ENCODE results near the gene KIAA0513.

KIAA0513 gene, protein sequence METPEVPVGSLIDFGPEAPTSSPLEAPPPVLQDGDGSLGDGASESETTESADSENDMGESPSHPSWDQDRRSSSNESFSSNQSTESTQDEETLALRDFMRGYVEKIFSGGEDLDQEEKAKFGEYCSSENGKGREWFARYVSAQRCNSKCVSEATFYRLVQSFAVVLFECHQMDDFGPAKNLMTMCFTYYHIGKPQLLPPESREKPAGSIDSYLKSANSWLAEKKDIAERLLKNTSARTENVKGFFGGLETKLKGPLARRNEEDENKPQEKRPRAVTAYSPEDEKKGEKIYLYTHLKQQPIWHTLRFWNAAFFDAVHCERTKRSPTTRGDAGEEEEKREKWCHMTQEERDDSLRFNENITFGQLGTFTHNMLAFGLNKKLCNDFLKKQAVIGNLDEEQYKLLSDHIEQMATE

DNA sequence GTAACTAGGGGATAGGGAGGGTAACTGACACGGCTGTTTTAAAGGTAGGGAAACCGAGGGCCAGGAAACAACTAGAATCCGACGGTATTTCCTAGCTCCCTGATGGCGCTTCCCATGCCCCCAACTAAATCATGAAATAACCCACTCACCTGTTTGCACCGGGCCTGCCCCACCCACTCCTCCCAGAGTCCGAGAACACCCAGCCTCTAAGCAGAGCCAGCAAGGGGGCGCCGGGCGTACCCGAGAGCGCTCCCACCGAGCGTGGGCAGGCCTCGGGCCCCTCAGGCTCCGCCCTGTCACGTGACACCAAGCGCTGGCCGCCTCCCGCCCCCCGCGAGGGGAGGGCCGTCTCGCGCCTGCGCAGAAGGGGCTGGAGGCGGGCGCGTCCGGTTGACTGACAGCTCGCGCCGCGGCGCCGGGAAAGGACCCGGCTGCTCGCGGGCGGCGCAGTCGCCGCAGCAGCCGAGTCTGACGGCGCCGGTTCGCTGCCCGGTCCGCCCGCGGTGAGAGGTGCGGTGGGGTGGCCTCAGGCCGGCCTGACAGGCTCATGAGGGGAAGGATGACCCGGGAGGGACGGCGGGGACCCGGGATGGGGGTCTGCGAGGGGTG is at the start of gene KIAA0513:
TSS of gene KIAA0513 (plus strand) at position 447 of the 609 bp plus-strand sequence. CDS start 39,277 bp downstream, outside the sequence.
- peak; percentile 87 to 98 for DNase-seq (ENCODE audit: extremely low read depth in 1 of 2, low read depth in 1 of 2)

DNA sequence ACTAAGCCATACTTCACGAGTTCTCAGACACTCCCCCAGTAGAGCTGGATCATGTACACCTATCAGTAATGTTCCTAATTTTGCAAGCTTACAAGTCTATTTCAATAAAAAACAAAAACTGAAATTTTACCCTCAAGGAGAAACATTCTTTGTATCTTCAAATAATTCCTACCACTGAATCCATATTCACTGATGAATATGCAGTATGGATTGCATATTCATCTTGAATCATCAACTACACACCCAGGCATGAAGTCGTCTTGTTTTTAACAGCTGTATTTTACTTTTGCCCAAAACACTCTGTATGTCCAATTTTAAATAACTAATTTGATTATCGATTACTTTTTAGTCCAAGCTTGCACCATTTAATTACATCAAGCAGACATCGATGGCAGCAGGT is 48.1 kb upstream of the KIAA0513 start:
- no peak for DNase-seq (ENCODE audit: extremely low read depth in 1 of 2, low read depth in 1 of 2)

DNA sequence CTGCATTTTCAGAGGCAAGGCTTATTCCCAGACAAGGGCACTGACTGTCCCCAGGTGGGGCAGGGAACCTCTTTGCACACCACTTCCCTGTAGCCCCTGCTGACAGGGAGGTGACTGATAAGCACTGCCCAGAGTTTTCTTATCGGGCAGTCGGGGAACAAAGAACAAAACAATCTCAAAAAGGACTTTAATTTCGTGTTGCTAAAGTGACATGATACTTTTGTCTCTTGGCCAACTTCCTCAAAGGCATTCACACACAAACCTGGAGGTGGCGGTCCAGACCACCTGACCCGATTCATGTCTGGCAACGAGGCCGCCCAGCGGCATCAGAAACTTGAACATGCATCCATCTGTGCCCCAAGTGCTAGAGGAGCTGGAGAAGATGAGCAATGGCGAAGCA is 45.2 kb upstream of the KIAA0513 start:
- no peak for DNase-seq (ENCODE audit: extremely low read depth in 1 of 2, low read depth in 1 of 2)

DNA sequence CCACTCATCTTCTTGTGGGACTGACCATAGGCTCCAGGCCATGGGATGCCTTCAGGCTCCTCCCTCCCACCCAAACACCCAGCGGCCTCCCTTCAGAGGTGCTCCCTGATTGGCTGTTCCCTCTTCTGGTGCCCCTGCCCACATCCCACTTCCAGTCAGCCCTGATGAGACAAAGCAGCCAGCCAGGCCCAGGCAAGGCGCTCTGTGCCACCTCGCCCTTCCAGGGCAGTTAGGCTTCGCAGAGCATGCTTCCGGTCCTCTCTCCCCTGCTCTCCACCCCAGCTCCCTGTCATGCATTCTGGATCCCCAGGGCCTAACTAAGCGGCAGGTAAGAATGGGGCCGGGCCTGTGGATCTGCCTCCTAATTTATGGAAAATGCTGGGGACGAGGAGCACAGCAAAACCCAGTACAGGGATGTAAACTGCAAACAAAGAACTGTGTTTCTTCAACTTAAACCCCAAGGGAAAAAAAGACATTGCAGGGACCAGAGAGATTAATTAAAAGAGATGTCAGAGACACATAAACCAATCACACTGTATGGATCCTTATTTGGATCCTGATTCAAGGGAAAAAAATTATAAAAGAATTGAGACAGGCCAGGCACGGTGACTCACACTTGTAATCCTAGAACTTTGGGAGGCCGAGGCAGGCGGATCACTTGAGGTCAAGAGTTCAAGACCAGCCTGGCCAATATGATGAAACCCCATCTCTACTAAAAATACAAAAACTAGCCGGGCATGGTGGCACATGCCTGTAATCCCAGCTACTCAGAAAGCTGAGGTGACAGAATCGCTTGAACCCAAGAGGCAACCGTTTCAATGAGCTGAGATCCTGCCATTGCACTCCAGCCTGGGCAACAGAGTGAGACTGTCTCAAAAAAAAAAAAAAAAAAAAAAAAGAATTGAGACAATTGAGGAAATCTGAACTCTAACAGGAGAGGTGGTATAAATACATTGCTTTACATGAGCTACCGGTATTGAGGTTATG is 42.2 kb upstream of the KIAA0513 start:
- DNase-seq (ENCODE audit: extremely low read depth in 1 of 2, low read depth in 1 of 2), result no peak

DNA sequence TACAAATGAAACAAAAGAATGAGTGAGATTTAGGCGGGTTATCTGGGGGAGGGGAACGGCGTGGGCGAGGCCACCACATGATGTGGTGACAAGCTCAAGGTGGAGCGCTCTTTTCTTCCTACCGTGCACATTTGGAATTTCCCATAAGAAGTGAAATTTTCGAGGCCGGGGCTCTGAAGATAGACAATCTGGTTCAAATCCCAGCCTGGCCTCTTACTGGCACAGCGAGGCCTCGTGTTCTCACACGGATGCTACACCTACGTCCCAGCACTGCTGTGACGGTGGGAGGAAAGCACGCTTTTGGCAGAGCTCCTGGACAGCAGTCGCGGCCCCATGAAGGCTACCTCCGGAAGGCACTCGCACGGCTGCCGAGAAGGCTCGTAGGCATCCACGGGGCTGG is 41.5 kb upstream of the KIAA0513 start:
- DNase-seq (ENCODE audit: extremely low read depth in 1 of 2, low read depth in 1 of 2), result no peak

DNA sequence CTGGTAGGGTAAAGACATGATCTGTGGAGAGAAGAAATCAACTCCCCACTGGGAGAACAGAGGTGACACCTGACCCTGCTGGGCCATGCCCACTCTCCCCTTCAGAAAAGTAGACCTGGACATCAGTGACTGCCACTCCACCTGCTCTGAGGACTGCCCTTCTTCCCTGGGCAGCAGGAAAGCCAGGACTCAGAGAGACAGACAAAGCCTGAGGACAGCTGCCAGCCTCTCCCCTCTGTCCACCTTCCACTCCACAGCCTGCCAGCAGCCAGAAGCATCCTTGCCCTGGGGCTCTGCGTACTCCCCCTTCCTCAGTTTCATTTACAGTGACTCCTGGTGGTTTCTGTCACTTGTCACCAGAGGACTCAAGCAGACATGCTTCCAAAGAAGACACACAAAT is 40.7 kb upstream of the KIAA0513 start:
- no peak for DNase-seq (ENCODE audit: extremely low read depth in 1 of 2, low read depth in 1 of 2)

DNA sequence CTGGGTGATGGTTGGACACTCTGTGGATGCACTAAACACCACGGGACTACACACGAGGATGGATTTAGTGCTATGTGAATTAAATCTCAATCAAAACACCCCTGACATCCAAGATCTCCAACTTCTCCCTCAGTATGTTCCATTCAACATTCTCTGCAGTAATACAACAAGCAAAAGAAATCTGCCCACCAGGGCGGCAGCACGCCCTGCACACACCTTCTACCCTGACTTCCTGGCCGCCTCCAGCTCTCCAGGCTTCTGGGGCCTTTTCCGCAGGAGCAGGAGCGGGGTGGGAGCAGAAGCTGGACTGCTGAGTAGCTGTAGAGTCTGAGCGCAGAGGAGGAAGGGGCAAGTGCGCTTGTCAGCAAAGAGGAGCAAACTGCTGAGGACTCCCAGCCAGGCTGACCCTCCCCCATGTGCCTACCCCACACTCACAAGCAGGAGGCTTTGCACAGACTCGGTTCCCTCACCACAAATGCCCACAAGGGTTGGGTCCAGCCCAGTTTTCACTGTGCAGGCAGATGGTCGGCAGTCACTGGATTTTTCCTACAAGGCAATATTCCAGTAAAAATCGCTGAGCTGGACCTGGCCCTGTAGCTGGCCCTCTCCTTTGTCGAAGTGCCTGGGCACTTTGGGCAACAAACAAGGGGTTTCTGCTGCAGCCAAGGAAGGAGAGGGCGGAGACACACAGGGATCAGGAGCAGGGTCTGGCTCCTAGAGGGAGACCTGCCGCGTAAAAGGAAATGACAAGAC is 39.1 kb upstream of the KIAA0513 start:
- DNase-seq (ENCODE audit: extremely low read depth in 1 of 2, low read depth in 1 of 2), result no peak

DNA sequence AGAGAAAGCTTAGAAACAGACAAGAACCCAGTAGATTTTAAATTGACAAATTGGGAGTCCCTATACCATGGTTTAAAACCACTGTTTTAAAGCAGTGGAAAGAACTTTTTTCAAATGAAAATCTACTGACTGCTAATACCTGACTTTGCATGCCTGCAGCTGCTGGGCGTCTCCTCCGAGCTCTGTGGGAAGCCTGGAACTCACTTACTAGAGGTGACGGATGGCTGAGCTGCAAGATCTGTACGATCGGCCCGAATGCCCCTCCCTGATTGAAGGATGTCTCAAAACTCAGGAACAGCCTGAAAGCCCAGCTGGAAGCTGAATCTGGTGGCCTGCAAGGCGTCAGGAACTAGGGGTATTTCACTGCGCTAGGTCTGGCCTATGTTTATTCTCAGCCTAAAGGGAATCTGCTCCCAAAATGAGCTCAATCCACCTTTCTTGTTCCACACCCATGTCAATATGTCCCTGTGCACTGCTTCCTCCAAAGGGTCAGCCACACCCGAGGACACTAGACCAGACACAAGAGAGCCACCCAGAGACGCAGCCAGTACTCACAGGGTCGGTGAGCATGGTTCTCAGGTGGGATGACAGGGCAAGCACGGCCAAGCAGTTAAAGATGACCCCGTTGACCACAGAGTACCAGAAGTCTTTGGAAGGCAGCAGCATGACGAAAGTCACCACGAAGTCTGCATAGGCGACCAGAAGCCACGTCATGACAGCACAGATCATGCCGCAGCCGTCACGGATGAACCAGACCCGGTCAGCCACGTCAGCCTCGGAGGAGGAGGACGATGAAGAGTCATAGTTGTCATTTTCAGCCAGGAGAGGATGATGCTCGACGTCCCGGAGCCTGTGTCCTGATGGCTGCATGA is 37.6 kb upstream of the KIAA0513 start:
- no peak for DNase-seq (ENCODE audit: extremely low read depth in 1 of 2, low read depth in 1 of 2)

DNA sequence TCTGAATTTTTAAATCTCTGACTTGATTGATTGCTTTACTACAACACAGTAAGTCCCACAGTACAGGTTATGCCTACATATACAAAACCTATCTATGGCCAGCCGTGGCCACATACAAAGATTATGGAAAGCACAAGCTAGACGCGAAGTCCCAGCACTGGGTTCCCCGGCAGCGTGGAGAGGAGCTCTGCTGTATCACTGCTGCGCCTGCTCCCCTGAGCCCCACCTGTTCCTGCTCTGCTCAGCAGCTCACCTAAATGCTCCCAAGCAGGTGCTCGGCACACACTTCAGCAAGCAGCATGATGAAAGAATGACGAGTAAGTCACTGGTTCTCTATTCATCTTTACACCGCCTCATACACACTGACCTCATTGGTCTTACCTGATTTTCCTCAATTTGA is 36.8 kb upstream of the KIAA0513 start:
- no peak for DNase-seq (ENCODE audit: extremely low read depth in 1 of 2, low read depth in 1 of 2)

DNA sequence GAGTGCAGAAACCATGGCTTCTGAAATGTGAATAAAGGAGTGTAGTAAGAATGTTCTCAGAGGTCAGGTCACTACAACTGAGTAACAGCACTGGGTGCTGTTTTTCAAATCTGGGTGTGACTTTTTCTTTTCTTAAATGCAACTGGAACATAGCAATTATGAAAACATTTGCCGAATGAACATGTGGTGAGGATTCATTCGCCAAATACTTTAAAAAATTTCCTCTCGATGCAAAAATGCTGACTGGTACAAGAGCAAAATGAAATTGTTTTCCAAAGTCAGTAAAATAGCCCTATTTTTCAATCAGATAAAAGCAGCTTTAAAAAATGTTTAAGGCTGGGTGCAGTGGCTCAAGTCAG is 34.9 kb upstream of the KIAA0513 start:
- DNase-seq (ENCODE audit: extremely low read depth in 1 of 2, low read depth in 1 of 2), result no peak

DNA sequence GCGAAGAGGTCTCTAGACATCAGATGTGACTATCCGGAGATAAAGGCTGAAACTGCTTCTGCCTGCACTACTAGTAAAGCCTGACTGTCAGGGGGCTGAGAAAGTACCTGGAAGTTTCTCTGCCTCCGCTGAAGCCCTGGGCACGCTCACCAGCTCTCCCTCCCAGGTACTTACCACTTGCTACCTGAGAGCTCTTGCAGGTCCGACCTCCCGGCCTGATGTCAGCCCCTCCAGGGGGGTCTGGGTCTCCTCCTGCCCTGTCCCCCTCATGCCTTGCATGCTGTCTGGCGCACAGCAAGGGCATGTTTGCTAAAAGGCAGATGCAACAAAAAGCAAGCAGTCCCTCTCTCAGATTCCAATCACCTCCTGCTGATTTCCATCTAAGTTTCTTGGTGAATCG is 33.7 kb upstream of the KIAA0513 start:
- no peak for DNase-seq (ENCODE audit: extremely low read depth in 1 of 2, low read depth in 1 of 2)

DNA sequence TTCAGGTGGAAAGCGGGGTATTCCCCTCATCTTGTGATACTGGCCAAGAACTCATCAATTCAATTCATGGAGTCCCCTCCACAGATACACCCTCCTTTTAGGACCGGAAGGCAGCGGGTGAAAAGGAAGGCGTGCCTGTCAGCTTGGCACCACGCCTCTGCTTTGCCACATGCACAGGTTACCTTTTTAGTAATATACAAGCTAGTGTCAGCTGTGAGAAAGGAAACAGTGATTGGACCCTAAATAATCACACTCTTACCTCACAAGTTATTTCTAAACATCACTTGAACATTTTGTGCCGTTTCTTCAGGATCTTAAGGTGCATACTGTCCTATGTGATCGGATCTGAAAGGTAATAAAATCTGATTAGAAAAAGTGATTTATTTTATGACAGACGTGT is 31.9 kb upstream of the KIAA0513 start:
- DNase-seq (ENCODE audit: extremely low read depth in 1 of 2, low read depth in 1 of 2), result no peak

DNA sequence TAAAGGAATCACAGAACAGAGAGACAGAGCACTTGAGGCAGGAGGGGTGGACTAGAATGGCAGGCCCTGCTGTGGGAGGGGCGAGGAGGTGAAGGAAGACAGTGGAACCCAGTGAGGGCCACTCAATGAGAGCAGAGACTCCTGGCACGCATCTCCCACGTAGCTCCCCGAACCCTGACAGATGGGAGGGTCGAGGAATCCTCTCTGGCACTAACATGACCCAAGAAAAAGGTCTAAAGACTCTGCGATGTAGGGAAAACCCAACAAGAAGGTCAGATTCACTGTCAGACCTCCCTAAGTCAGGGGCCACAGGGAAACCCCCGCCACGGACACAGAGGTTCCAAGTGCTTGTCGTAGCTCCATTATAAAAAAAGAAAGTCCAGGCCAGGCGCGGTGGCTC is 31.2 kb upstream of the KIAA0513 start:
- no peak for DNase-seq (ENCODE audit: extremely low read depth in 1 of 2, low read depth in 1 of 2)

DNA sequence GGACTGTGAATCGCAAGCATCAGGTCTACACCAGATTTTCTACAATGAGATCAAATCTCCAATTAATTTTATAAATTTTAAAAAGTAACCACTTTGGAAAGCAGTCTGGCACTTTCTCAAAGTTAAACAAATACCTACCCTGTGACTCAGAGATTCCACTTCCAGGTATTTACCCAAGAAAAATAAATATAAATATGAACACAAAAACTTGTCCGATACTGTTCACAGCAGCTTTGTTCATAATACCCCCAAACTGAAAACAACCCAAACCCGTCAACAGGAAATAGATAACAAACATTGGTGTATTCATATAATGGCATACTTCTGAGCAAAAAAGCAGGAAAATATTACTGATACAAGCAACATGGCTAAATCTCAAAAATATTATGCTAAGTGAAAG is 28.4 kb upstream of the KIAA0513 start:
- no peak for DNase-seq (ENCODE audit: extremely low read depth in 1 of 2, low read depth in 1 of 2)

DNA sequence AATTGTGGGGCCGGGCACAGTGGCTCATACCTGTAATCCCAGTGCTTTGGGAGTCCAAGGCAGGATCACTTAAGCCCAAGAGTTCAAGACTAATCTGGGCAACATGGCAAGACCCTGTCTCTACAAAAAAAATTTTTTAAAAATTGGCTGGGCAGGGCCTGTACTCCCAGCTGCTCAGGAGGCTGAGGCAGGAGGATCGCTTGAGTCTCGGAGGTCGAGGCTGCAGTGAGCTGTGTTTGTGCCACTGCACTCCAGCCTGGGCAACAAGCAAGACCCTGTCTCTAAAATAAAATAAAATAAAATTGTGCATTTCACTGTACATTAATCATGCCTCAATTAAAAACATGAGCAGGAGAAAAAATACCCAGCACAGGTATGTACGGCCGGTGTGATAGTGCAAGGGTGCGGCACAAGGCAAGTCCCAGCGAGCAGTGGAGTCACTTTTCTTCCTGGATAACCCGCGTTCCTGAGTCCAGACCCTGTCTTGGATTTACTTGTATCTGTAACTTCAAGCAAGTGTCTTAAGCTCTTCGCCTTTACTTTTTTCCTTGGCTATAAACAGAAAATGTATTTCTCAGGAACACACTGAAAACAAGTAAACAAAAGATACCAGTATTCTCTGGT is 27.6 kb upstream of the KIAA0513 start:
- DNase-seq (ENCODE audit: extremely low read depth in 1 of 2, low read depth in 1 of 2), result no peak

DNA sequence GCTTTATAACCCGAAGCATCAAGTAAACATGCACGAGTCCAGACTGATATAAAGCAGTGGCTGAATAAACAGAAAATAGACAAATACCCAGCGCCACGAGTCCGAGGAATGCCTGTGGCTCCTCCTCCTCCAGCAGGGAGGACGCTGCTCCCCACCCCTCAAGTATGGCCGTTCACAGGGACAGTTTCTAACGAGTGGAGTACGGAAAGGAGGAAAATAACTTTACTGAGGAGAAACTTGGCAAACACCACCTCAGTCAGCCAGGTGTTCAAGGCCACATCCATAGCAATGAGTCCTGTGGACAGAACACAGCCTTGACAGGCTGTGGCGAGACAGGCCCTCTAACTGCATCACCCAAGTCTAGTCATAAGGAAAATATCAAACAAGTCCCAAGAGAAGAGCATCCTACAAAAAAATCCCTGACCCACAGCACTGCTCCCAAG is 25.5 kb upstream of the KIAA0513 start:
- no peak for DNase-seq (ENCODE audit: extremely low read depth in 1 of 2, low read depth in 1 of 2)

DNA sequence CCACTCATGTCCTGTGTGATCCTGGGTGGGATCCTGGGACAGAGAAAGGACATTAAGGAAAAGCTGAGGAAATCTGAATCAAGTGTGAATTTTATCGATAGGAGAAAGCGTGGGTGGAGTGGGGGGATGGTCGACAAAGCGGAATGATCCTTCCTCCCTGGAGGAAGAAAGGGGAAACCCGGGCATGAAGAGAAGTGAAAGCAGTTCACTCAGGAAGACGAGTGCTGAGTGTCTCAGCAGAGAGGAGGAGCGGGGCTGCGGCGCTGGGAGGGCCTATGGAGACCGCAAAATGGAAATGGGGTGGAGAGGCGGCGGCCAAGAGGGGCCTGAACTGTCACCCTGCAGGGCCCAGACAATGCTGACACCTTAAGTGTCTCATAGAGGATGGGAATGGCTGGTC is 25.0 kb upstream of the KIAA0513 start:
- DNase-seq (ENCODE audit: extremely low read depth in 1 of 2, low read depth in 1 of 2), result no peak

DNA sequence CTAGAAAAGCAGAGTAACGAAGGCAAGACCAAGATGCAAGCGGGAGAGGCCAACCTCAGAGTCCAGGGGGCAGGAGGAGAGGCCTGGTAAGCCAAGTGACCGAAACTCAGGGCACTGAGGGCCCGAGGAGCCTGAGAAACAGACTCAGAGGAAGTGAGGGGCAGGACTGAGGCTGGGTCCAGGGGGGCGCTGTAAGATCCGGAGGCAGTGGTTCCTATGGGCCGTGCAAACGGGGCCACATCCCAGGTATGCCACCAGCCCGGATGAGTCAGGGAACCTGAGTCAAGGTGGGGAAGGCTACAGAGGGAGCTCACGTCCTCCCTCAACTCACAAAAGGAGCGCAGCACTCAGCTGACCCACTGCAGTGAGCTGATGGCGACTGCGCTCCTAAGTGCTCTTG is 24.5 kb upstream of the KIAA0513 start:
- DNase-seq (ENCODE audit: extremely low read depth in 1 of 2, low read depth in 1 of 2), result no peak
